MCF 10A (cell line): ENCODE data around the gene PERP. TPM values are rescaled to one million over a fixed set of nuclear protein-coding genes. Genes with fewer than 3 reads are reported as not detected.

ENCODE experiments used
- BruUV-seq: library from RNA; stranded (reverse); fragments of 400-500 nt; replicated peaks from 2 replicates; lab custom pipeline; 2021; lab: Mats Ljungman, UMichigan
- CTCF ChIA-PET: fragments of 300-600 bp; sonication (Branson Sonifier 250); formaldehyde crosslinking; extraction: SDS; loops from one replicate; lab custom pipeline; 2021; ENCODE audit warnings: antibody characterized with exemption, inconsistent platforms; lab: Yijun Ruan, JAX
- POLR2A ChIA-PET: fragments of 300-600, 350-650 bp; sonication (Branson Sonifier 250); formaldehyde crosslinking; extraction: SDS; loops from one replicate; lab custom pipeline; 2020; ENCODE audit warnings: antibody characterized with exemption, inconsistent platforms; lab: Yijun Ruan, JAX
- DNase-seq: peaks from one replicate; pipeline ENCODE4 v3.0.0-alpha.2; 2018; ENCODE audit not compliant: unreplicated experiment
- H3K27ac Mint-ChIP-seq: one replicate; pipeline ENCODE4 v1.8.0; 2022; ENCODE audit warnings: mild to moderate bottlenecking, low read depth, mixed read lengths; ENCODE audit not compliant: unreplicated experiment
- H3K27me3 Mint-ChIP-seq: one replicate; pipeline ENCODE4 v1.8.0; 2022; ENCODE audit warnings: mixed read lengths; ENCODE audit not compliant: insufficient read depth, unreplicated experiment
- H3K36me3 Mint-ChIP-seq: one replicate; pipeline ENCODE4 v1.8.0; 2022; ENCODE audit warnings: mild to moderate bottlenecking, moderate library complexity, mixed read lengths; ENCODE audit not compliant: insufficient read depth, unreplicated experiment
- H3K4me1 Mint-ChIP-seq: one replicate; pipeline ENCODE4 v1.8.0; 2022; ENCODE audit warnings: mixed read lengths; ENCODE audit not compliant: insufficient read depth, unreplicated experiment
- H3K4me3 Mint-ChIP-seq: one replicate; pipeline ENCODE4 v1.8.0; 2022; ENCODE audit warnings: mild to moderate bottlenecking, moderate library complexity, mixed read lengths; ENCODE audit not compliant: unreplicated experiment
- H3K9me3 Mint-ChIP-seq: one replicate; pipeline ENCODE4 v1.8.0; 2022; ENCODE audit warnings: mixed read lengths; ENCODE audit not compliant: unreplicated experiment
- intact Hi-C: fragments of 100-400 bp; cut with micrococcal nuclease; formaldehyde crosslinking; loops from 2 replicates; pipeline ENCODE4 v1.14.1; 2022
- total RNA-seq: library from RNA; stranded (reverse); gene quantifications from 2 replicates; pipeline ENCODE4 v1.2.3, GENCODE V29; 2022
- TF ChIP-seq, protein P1 (sequence below): fragments of 200-600 bp; IDR thresholded peaks from one replicate; pipeline ENCODE4 v1.8.0; 2022; ENCODE audit warnings: antibody characterized with exemption, mild to moderate bottlenecking; ENCODE audit not compliant: unreplicated experiment

PERP gene
- total RNA-seq, 1 experiment from 2014 or later, result 120 TPM

DNA sequence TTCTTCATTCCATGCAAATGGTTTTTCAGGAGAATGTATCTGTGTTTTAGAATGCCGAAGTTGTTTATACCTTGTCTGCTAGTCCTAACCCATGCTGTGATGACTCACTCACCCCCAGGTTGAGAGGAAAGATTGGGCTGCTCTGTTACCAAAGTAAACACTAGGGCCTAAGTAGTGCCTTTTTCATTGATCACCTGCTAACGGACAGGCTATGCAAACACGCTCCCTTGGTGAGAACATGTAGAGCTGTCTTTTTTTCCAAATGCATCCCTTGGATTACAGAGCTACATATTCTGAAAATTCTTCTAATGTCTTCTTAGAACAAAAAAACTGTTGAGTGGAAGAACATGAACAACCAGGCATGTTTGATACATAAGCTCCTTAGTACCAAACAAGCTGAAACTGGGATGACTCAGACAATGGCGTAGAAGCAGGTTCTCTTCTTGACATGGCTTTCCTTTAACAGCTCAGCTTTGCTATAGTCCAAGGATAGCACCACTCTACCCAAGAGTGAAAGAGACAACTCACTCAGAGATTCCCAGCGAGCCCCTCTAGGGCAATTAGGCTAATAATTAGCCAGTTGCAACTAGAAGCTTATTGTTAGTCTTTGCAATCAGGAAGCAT is 20.5 kb downstream of the PERP start:
- peaks cover 34% of the 10 kb centered on the region for H3K4me1 Mint-ChIP-seq
- TF ChIP-seq, protein P1, sequence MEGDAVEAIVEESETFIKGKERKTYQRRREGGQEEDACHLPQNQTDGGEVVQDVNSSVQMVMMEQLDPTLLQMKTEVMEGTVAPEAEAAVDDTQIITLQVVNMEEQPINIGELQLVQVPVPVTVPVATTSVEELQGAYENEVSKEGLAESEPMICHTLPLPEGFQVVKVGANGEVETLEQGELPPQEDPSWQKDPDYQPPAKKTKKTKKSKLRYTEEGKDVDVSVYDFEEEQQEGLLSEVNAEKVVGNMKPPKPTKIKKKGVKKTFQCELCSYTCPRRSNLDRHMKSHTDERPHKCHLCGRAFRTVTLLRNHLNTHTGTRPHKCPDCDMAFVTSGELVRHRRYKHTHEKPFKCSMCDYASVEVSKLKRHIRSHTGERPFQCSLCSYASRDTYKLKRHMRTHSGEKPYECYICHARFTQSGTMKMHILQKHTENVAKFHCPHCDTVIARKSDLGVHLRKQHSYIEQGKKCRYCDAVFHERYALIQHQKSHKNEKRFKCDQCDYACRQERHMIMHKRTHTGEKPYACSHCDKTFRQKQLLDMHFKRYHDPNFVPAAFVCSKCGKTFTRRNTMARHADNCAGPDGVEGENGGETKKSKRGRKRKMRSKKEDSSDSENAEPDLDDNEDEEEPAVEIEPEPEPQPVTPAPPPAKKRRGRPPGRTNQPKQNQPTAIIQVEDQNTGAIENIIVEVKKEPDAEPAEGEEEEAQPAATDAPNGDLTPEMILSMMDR, result no peak
- ChIA-PET CTCF (interaction anchor here (0.5 to 2.6 kb wide), 14 partner anchors 12 to 932 kb away, joined by 3 to 16 read pairs (median 4); no protein-coding TSS in a partner anchor), POLR2A (interaction anchor here (0.6 to 15.3 kb wide), 26 partner anchors 8 to 843 kb away, joined by 3 to 506 read pairs (median 4); partner anchors contain the start of gene PERP)
- BruUV-seq, result no TSS peak
- H3K36me3 Mint-ChIP-seq, result peaks cover 33% of the 10 kb centered on the region
- peak; percentile 91 for DNase-seq
- H3K27ac Mint-ChIP-seq, result peak overlapping the region; percentile 97
- no peak overlapping the region for H3K4me3 Mint-ChIP-seq
- no peaks in the 10 kb centered on the region for H3K27me3 Mint-ChIP-seq
- no peaks in the 10 kb centered on the region for H3K9me3 Mint-ChIP-seq
- intact Hi-C loops, result no loop called here

DNA sequence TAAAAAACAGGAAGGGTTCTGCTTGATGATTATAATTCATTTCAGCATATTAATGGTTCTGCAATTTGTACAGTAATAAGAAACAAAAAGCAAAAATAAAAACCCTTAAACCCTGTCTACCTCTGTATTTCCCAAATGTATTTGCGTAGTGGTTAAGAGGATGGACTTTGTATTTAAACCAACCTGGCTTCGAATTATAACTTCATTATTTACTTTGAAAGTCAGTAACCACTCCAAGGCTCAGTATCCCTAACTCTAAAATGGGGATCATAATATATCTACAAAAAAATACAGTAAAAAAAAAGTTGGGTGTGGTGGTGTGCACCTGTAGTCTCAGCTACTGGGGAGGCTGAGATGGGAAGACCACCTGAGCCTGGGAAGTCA is 21.4 kb downstream of the PERP start:
- H3K36me3 Mint-ChIP-seq, result peaks cover 25% of the 10 kb centered on the region
- ChIA-PET CTCF (interaction anchor here (1.2 to 2.6 kb wide), 6 partner anchors 23 to 81 kb away, joined by 3 to 16 read pairs (median 8); no protein-coding TSS in a partner anchor), POLR2A (interaction anchor here (0.6 to 15.3 kb wide), 19 partner anchors 9 to 215 kb away, joined by 3 to 506 read pairs (median 5); partner anchors contain the start of gene PERP)
- no peak for DNase-seq
- H3K4me1 Mint-ChIP-seq, result peaks cover 34% of the 10 kb centered on the region
- peak overlapping the region; percentile 97 for H3K27ac Mint-ChIP-seq
- no peaks in the 10 kb centered on the region for H3K27me3 Mint-ChIP-seq
- no TSS peak for BruUV-seq
- no peak overlapping the region for H3K4me3 Mint-ChIP-seq
- TF ChIP-seq, protein P1, result no peak
- H3K9me3 Mint-ChIP-seq, result no peaks in the 10 kb centered on the region
- intact Hi-C loops, result no loop called here

DNA sequence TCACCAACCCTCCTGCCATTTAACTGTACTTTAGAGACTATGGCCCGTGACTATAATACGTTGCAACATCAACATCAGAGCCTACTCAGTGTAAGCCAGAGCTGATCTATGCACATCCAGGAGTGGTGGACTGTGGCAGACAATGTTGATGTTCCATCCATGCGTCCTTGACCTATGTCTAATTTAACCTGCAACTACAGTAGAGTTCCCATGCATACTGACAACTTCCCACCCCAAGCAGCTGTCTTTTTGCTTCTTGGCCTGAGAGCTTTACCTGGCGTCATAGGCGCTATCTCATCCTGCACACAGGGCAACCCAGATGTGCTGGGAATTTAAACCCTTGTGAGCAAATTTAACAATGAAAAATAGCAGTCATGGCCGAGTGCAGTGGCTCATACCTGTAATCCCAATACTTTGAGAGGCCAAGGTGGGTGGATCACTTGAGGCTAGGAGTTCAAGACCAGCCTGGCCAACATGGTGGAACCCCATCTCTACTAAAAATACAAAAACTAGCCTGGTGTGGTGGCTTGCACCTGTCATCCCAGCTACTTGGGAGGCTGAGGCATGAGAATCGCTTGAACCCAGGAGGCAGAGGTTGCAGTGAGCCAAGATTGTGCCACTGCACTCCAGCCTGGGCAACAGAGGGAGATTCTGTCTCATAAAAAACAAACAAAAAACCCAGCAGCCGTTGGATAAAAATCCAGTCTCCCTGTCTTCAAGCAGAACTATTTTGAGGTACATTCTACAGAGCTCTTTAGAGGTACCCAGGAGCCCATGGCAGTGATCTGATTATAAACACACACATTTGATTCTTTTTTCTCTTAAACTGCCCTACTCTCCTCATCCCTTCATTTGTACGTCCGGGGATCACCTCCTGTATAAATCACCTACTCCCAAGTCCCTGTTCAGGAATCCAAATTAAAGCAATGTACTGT is 22.0 kb downstream of the PERP start:
- peaks cover 18% of the 10 kb centered on the region for H3K36me3 Mint-ChIP-seq
- ChIA-PET POLR2A (interaction anchor here (1.1 to 15.3 kb wide), 9 partner anchors 8 to 214 kb away, joined by 3 to 506 read pairs (median 5); partner anchors contain the start of gene PERP), CTCF (interaction anchor here (0.6 to 2.6 kb wide), 4 partner anchors 24 to 219 kb away, joined by 4 to 9 read pairs (median 6); no protein-coding TSS in a partner anchor)
- intact Hi-C loops, result no loop called here
- TF ChIP-seq, protein P1, result no peak
- peaks cover 34% of the 10 kb centered on the region for H3K4me1 Mint-ChIP-seq
- no peak overlapping the region for H3K27ac Mint-ChIP-seq
- no peak for DNase-seq
- no peak overlapping the region for H3K4me3 Mint-ChIP-seq
- no peaks in the 10 kb centered on the region for H3K9me3 Mint-ChIP-seq
- BruUV-seq, result no TSS peak
- H3K27me3 Mint-ChIP-seq, result no peaks in the 10 kb centered on the region
